Muscle of leg (tissue), 16 donors: ENCODE measurements around the gene FRMD4A. TPM values are rescaled to one million over a fixed set of nuclear protein-coding genes. Genes with fewer than 3 reads are reported as not detected.

Experiments
- DNase-seq: peaks from one replicate; pipeline ENCODE4 v3.0.0; 2013
- H3K27ac ChIP-seq: one replicate; pipeline ENCODE4 v1.5.1; 2013; ENCODE audit warnings: mild to moderate bottlenecking, low read length, control low read depth
- H3K27me3 ChIP-seq: one replicate; pipeline ENCODE4 v1.6.1; 2013; ENCODE audit warnings: low read length; ENCODE audit not compliant: control insufficient read depth, insufficient read depth
- H3K36me3 ChIP-seq: one replicate; pipeline ENCODE4 v1.6.1; 2013; ENCODE audit warnings: low read length; ENCODE audit not compliant: control insufficient read depth, insufficient read depth
- H3K4me1 ChIP-seq: one replicate; pipeline ENCODE4 v1.6.1; 2013; ENCODE audit warnings: low read length; ENCODE audit not compliant: control insufficient read depth, insufficient read depth
- H3K4me3 ChIP-seq: one replicate; pipeline ENCODE4 v1.5.1; 2013; ENCODE audit warnings: low read length, control low read depth
- H3K9me3 ChIP-seq: replicated peaks from 2 replicates; pipeline ENCODE4 v1.6.1; 2013; ENCODE audit warnings: low read depth, low read length; ENCODE audit not compliant: control insufficient read depth
- WGBS: methylation state at CpG from one replicate; pipeline ENCODE4 v1.1.5; 2013; ENCODE audit warnings: missing lambda C conversion rate; ENCODE audit not compliant: insufficient coverage; 5-methylcytosine and 5-hydroxymethylcytosine counted together
- long read RNA-seq, 11 donors: transcript quantifications; one replicate each; lab custom pipeline, GENCODE V29; 2026
- polyA plus RNA-seq, 8 donors: library from polyadenylated mRNA; unstranded; fragments of 120-200 nt; gene quantifications; one replicate each; pipeline versions ENCODE4 v1.2.1 to v1.2.3, GENCODE V29; 2013; ENCODE audit warnings: inconsistent platforms in 1 of 8, low replicate concordance in 1 of 8; ENCODE audit not compliant: insufficient read length in 8 of 8, insufficient read depth in 1 of 8
- total RNA-seq: library from RNA; stranded (reverse); fragments of 120-200 nt; gene quantifications from one replicate; pipeline ENCODE4 v1.2.4, GENCODE V29; 2013

FRMD4A gene
- 29.1 TPM for total RNA-seq
- polyA plus RNA-seq, result 10 to 100 TPM; 29.9 to 53.1 (median 43.5) TPM
- long read RNA-seq, donor 1, partial matches to known transcripts, result 0 of 1 reads
- long read RNA-seq, donor 1, other reads (novel, unspliced or antisense), result 0 of 1 reads
- long read RNA-seq, donor 2, partial matches to known transcripts, result 0 of 1 reads
- long read RNA-seq, donor 2, other reads (novel, unspliced or antisense), result 0 of 1 reads
- long read RNA-seq, donor 3, partial matches to known transcripts, result 0 of 4 reads
- long read RNA-seq, donor 3, other reads (novel, unspliced or antisense), result 0 of 4 reads
- long read RNA-seq, donor 4, transcript FRMD4A-209 (3 exons, 1,287 nt), result major isoform, 5 of 5 reads
- long read RNA-seq, donor 4, partial matches to known transcripts, result 0 of 5 reads
- long read RNA-seq, donor 4, other reads (novel, unspliced or antisense), result 0 of 5 reads
- long read RNA-seq, donor 5, partial matches to known transcripts, result 0 of 6 reads
- long read RNA-seq, donor 5, other reads (novel, unspliced or antisense), result 0 of 6 reads
- long read RNA-seq, donor 6, partial matches to known transcripts, result 12 of 15 reads
- long read RNA-seq, donor 6, other reads (novel, unspliced or antisense), result 0 of 15 reads
- long read RNA-seq, donor 7, partial matches to known transcripts, result 0 of 1 reads
- long read RNA-seq, donor 7, other reads (novel, unspliced or antisense), result 0 of 1 reads
- long read RNA-seq, donor 8, partial matches to known transcripts, result 0 of 2 reads
- long read RNA-seq, donor 8, other reads (novel, unspliced or antisense), result 0 of 2 reads
- long read RNA-seq, donor 9, transcript FRMD4A-209 (3 exons, 1,287 nt), result major isoform, 5 of 6 reads
- long read RNA-seq, donor 9, partial matches to known transcripts, result 0 of 6 reads
- long read RNA-seq, donor 9, other reads (novel, unspliced or antisense), result 0 of 6 reads
- long read RNA-seq, donor 10, transcript FRMD4A-209 (3 exons, 1,287 nt), result major isoform, 8 of 12 reads
- long read RNA-seq, donor 10, partial matches to known transcripts, result 0 of 12 reads
- long read RNA-seq, donor 10, other reads (novel, unspliced or antisense), result 0 of 12 reads
- long read RNA-seq, donor 11, partial matches to known transcripts, result 12 of 17 reads
- long read RNA-seq, donor 11, other reads (novel, unspliced or antisense), result 0 of 17 reads

DNA sequence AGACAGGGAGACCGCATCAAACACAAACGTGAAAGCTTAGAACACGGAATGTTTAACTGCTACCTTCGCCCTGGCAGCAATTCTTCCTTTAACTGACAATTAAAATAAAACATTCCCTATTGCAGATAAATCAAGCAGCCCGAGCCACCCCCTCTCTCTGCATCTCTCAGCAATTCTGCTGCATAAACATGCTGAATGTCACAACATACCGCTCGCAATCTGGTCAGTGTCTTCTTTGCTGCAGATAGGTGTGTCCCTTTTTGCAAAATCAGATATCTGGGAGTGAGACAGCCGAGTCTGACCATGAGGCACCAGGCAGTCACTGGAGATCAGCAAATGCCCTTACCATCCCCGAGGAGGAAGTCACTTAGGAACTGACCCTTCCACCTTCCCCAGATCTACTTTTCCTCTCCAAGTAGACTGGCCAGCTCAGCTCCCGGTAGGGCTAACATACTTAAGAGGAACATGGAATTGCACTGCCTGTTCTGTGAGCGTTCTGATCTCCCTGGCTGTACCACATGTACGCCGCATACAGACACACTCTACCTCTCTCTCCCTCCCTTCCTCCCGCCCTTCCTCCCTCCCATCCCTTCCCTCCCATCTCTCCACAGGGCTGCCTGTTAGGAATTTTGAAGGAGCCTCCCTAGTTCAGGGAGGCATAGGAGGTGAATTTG, at the start of gene FRMD4A:
Gene FRMD4A, minus strand, starts transcription at position 537 of the 674 bp plus-strand sequence.
- 37% methylated on average over 12 of the region's 14 CpGs for WGBS
- no peak within 1 kb of the TSS for H3K27ac ChIP-seq
- H3K4me1 ChIP-seq, result peaks cover 30% of the 10 kb centered on the region
- no peak for DNase-seq
- H3K36me3 ChIP-seq, result no peaks in the 10 kb centered on the region
- no peak within 1 kb of the TSS for H3K4me3 ChIP-seq
- H3K27me3 ChIP-seq, result peaks cover 12% of the 10 kb centered on the region
- H3K9me3 ChIP-seq, result no peaks in the 10 kb centered on the region

DNA sequence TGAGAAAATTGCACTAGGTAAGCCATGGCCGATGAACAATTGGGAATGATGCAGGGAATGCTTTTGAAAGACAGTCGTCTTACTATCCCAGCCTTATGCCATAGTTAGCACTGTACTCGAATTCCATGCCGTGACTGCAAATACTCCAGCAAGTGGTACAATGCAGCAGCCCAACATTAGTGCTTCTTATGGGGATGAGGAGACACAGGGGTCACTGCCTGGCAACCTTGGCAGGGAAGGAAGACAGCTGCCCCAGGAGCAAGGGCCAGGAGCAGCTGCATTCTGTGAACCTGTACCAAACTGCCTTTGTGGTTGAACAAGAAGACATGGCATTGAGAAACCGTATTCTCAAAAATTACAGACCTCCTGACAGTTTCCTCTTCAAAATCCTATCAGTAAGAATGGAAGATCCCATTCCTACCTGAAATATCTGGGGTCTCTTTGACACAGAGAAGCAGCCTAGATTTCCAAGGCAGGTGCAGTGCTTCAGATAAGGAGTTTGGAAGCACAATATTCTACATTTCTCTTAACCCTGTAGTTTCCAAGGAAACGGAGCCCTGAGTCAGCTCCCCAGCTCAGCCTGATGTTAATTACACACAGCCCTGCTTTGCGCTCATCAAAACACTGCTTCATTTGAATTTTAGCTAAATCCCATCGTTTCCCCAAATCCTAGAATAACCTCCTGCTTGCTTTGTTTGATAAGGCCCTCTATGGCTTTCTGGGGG, 49.0 kb upstream of the FRMD4A start:
- 77% methylated on average over 5 of the region's 8 CpGs for WGBS
- H3K27me3 ChIP-seq, result no peaks in the 10 kb centered on the region
- no peak overlapping the region for H3K4me3 ChIP-seq
- H3K27ac ChIP-seq, result no peak overlapping the region
- H3K36me3 ChIP-seq, result no peaks in the 10 kb centered on the region
- peak; percentile 54 for DNase-seq
- peaks cover 28% of the 10 kb centered on the region for H3K4me1 ChIP-seq
- H3K9me3 ChIP-seq, result no peaks in the 10 kb centered on the region

DNA sequence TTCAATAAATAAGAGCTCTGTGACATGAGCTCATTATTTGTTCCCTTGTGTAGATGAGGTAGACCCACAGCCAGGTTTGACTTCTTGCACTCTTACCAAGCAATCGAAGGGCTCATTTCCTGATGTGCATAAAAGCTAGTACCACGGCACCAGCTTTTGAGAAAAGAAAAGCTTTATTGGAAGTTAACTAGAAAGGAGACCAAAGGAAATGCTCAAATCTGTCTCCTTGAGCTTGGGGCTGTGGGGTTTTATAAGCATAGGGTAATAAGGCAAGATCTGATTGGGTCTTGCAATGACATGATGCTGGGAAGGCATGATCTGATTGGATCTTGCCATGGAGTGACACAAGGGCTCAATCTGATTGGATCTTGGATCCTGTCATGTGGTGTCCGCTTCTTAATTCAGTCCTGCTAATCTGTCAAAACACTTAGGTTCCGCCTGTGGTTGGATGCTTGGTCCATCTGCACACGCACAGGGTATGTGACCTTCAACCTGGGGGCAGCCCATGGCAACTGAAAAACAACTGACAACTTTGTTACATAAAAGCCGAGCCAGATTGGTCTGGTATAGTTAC, 47.8 kb upstream of the FRMD4A start:
- H3K27ac ChIP-seq, result no peak overlapping the region
- no peak for DNase-seq
- H3K4me1 ChIP-seq, result peaks cover 29% of the 10 kb centered on the region
- 83% methylated on average over 6 of the region's 6 CpGs for WGBS
- no peaks in the 10 kb centered on the region for H3K9me3 ChIP-seq
- H3K27me3 ChIP-seq, result no peaks in the 10 kb centered on the region
- peaks cover under 1% of the 10 kb centered on the region for H3K36me3 ChIP-seq
- H3K4me3 ChIP-seq, result no peak overlapping the region

- 75% methylated on average over 1 of the region's 4 CpGs for WGBS
- Histone ChIP-seq H3K27ac (no peak overlapping the region), H3K27me3 (no peaks in the 10 kb centered on the region), H3K36me3 (peaks cover 5% of the 10 kb centered on the region), H3K9me3 (no peaks in the 10 kb centered on the region), H3K4me3 (no peak overlapping the region), H3K4me1 (peaks cover 34% of the 10 kb centered on the region)
- no peak for DNase-seq
Measured at GRCh38 chr10:14377591-14378175, 47.0 kb upstream of the FRMD4A start.

DNA sequence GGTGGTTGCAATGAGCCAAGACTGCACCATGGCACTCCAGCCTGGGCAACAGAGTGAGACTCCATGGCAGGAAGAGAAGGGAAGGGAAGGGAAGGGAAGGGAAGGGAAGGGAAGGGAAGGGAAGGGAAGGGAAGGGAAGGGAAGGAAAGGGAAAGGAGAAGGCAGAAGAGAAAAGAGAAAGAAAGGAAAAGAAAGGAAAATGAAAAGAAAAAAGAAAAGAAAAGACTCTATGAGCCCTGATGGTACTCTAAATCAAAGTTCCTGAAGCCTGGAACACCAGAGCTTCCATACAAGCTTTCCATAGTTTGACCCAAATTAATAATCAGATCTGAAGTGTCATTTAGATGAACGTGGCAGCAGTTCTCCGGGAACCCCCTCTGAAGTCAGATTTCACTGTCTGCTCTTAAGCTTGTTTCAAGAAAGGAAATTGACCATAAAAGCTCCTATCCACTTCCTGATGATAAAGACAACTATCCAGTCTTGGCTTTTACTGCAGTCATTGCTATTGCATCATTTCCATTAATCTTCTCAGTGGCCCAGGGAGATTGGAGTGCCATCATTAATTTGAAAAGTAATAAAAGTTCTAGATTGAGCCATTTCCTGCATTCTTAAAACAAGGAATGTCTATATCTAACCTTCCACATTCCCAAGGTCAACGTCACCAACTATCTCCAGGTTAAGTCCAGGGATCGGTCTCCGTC, 44.2 kb upstream of the FRMD4A start:
- 60% methylated on average over 3 of the region's 5 CpGs for WGBS
- Histone ChIP-seq H3K27ac (no peak overlapping the region), H3K9me3 (no peaks in the 10 kb centered on the region), H3K4me1 (peaks cover 45% of the 10 kb centered on the region), H3K27me3 (no peaks in the 10 kb centered on the region), H3K36me3 (peaks cover 5% of the 10 kb centered on the region), H3K4me3 (no peak overlapping the region)
- DNase-seq, result no peak

DNA sequence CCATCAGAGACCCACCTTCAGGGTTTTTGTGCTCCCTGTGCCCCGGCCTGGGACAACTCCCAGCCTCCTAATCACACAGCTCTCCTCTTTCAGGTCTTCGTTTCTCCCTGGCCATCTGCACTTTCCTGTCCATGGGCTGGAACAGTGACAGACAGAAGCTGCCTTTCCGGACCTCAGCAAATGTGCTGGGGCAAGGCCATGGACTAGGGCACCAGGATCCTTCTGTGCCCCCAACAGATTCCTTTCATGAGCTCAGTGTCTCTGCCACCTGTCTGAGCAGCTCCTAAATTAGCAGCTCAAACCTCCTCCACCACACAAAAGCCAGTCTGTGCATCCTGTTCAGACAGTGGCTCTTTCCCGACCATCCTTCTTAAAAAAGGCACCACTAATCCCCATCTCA, 41.9 kb upstream of the FRMD4A start:
- peak overlapping the region; percentile 57 for H3K4me3 ChIP-seq
- peaks cover 5% of the 10 kb centered on the region for H3K36me3 ChIP-seq
- H3K4me1 ChIP-seq, result peaks cover 30% of the 10 kb centered on the region
- no peaks in the 10 kb centered on the region for H3K9me3 ChIP-seq
- H3K27ac ChIP-seq, result peak overlapping the region; percentile 91
- no peaks in the 10 kb centered on the region for H3K27me3 ChIP-seq
- DNase-seq, result peak; percentile 56
- WGBS, result 49% methylated on average over 4 of the region's 4 CpGs

- Histone ChIP-seq H3K27ac (peak overlapping the region; percentile 91), H3K27me3 (no peaks in the 10 kb centered on the region), H3K9me3 (no peaks in the 10 kb centered on the region), H3K4me3 (peak overlapping the region; percentile 57), H3K4me1 (peaks cover 33% of the 10 kb centered on the region), H3K36me3 (peaks cover 5% of the 10 kb centered on the region)
- 0% methylated on average over 1 of the region's 4 CpGs for WGBS
- peak; percentile 93 for DNase-seq
Measured at GRCh38 chr10:14371581-14371980, 40.9 kb upstream of the FRMD4A start.

DNA sequence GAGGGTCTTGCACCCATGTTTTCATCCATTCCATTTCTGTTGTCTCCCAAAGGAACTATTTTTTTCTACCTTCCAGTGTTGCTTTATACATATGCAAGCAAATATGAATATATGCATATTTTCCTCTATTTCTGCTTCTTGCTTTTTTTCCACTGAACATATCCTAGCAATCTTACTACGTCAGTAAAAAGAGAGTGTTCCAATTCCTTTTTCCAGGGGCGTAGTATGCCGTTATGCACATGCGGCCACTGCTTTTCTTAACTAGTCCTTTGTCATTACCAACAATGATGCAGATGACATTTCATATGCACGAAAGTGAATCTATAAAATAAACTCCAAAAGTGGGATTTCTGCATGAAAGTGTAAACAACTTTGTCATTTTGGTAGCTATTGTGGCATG, 40.2 kb upstream of the FRMD4A start:
- WGBS, result 81% methylated on average over 3 of the region's 5 CpGs
- Histone ChIP-seq H3K4me3 (no peak overlapping the region), H3K9me3 (no peaks in the 10 kb centered on the region), H3K36me3 (peaks cover 5% of the 10 kb centered on the region), H3K4me1 (peaks cover 35% of the 10 kb centered on the region), H3K27ac (peak overlapping the region; percentile 91), H3K27me3 (no peaks in the 10 kb centered on the region)
- DNase-seq, result no peak
